ENCODE results near the gene SPRED1. TPM values are rescaled to one million over a fixed set of nuclear protein-coding genes. Genes with fewer than 3 reads are reported as not detected.

The SPRED1 gene
- total and polyA plus RNA-seq, 10 of the 15 experiments (the other 5 are each of a cell fraction or from before 2014, with no cell fraction given) = 0.08 to 2.6 (median 0.22) TPM

- Histone ChIP-seq H4K20me1 (ENCODE audit: control insufficient read depth, insufficient read depth) (no peaks in the 10 kb centered on the region), H3K27ac (ENCODE audit: control insufficient read depth, insufficient read depth) (no peak overlapping the region), H3K4me2 (ENCODE audit: control insufficient read depth, insufficient read depth) (no peak overlapping the region), H3K9me3 (replicated peaks; ENCODE audit: control insufficient read depth, insufficient read depth, low read length) (no peaks in the 10 kb centered on the region; the same call in 2 of the 3 replicates), H3K79me2 (ENCODE audit: control insufficient read depth, insufficient read depth, low read length) (no peaks in the 10 kb centered on the region), H2AFZ (ENCODE audit: control insufficient read depth, low read depth, low read length) (no peak overlapping the region), H3K9ac (ENCODE audit: control insufficient read depth, insufficient read depth, low read length) (no peak overlapping the region), H3K36me3 (ENCODE audit: control insufficient read depth in 2 of 2, insufficient read depth in 2 of 2, low read length in 1 of 2) (no peaks in the 10 kb centered on the region), H3K27me3 (replicated peaks in 1 of 2; ENCODE audit: control insufficient read depth in 2 of 2, insufficient read depth in 2 of 2, low read length in 1 of 2) (no peaks in the 10 kb centered on the region), H3K4me3 (no peak overlapping the region), H3K4me1 (ENCODE audit: control insufficient read depth, insufficient read depth, low read length) (peaks cover 13% of the 10 kb centered on the region)
- intact Hi-C loops (cut with micrococcal nuclease; ENCODE audit: unreplicated experiment) = no loop called here
- ChIA-PET SMC1A (ENCODE audit: uncharacterized antibody, unreplicated experiment) (interaction anchor here (2.2 kb wide), 1 partner anchor 8 kb away, joined by 4 read pairs; no protein-coding TSS in a partner anchor), POLR2A (no interaction called here), CTCF (interaction anchor here (1.4 kb wide), 1 partner anchor 76 kb away, joined by 3 read pairs; no protein-coding TSS in a partner anchor), RAD21 (ENCODE audit: unreplicated experiment) (no interaction called here)
- DNase-seq (ENCODE audit: low read depth, low spot score) (no peak), ATAC-seq (no peak), FAIRE-seq (no peak)
- 53% methylated on average over 3 of the region's 3 CpGs for WGBS (ENCODE audit: insufficient coverage, insufficient replicate concordance, low lambda C conversion rate, missing lambda C conversion rate)
- in situ Hi-C loops (cut with MboI) = no loop called here
- TF ChIP-seq CHD2 (IDR thresholded peaks at IDR 0.05; ENCODE audit: borderline replicate concordance, low read depth, low read length) = no peak
- no peak for TF ChIP-seq CUX1 (IDR thresholded peaks at IDR 0.05; ENCODE audit: insufficient replicate concordance, low read depth, low read length)
- TF ChIP-seq ZNF24 (IDR thresholded peaks at IDR 0.05) = no peak
- TF ChIP-seq NFXL1 (IDR thresholded peaks at IDR 0.05; ENCODE audit: borderline replicate concordance) = no peak
- TF ChIP-seq IKZF2 (IDR thresholded peaks at IDR 0.05) = no peak
- no peak for TF ChIP-seq TAF1 (IDR thresholded peaks at IDR 0.05; ENCODE audit: borderline replicate concordance, low read depth, low read length)
- TF ChIP-seq DPF2 (IDR thresholded peaks at IDR 0.05) = no peak
- TF ChIP-seq HCFC1 (IDR thresholded peaks at IDR 0.05; ENCODE audit: low read length) = no peak
- no TSS peak for BruUV-seq (replicated peaks)
Measured at GRCh38 chr15:38312190-38312589, 59.6 kb downstream of the SPRED1 start.
